ENCODE results near the gene FNIP2. TPM values are rescaled to one million over a fixed set of nuclear protein-coding genes. Genes with fewer than 3 reads are reported as not detected.
"Not testable (repeated sequence)": the region's sequence is repeated elsewhere in the genome, so short reads cannot be mapped to it uniquely, and the experiment has no call there.

Gene FNIP2
- total RNA-seq, 1 donor from 2014 or later: 21.4 TPM

- Histone ChIP-seq H3K36me3 (ENCODE audit: control insufficient read depth in 3 of 3, insufficient read depth in 3 of 3, low read length in 3 of 3) (no peaks in the 10 kb centered on the region), H3K9ac (ENCODE audit: low read depth in 1 of 3, low read length in 3 of 3) (no peak overlapping the region), H3K27me3 (ENCODE audit: control insufficient read depth in 3 of 3, insufficient read depth in 3 of 3, low read length in 3 of 3) (no peaks in the 10 kb centered on the region), H3K9me3 (ENCODE audit: control insufficient read depth in 3 of 3, low read length in 3 of 3) (no peaks in the 10 kb centered on the region), H3K4me1 (ENCODE audit: control insufficient read depth in 3 of 3, insufficient read depth in 3 of 3, low read length in 3 of 3) (peaks cover 19 to 32% (median 20%) of the 10 kb centered on the region in 3 donors), H3K27ac (ENCODE audit: low read depth, low read length) (peak overlapping the region; percentile 41), H3K4me3 (ENCODE audit: low read length in 3 of 3) (no peak overlapping the region)
These were observed 32.2 kb downstream of the FNIP2 start for GRCh38 chr4:158801066-158801465.

DNA sequence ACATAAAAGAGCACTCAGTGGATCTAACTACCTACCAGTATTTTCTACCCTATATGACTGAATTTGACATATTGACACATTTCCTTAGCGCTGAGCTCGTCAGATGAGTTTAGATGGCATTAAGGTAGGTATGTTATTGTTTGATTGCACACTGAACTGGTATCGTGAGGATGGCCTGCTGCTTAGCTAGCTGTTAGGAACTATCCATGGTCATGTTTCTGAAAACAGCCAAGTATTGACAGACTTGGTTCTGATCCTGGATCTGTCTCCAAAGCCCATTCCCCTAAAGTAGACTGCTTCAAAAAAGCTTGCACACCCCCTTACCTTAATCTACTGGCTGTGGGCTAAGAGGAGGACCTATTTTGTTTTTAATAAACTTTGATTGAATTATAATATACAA is 32.9 kb downstream of the FNIP2 start:
- Histone ChIP-seq H3K27me3 (ENCODE audit: control insufficient read depth in 3 of 3, insufficient read depth in 3 of 3, low read length in 3 of 3) (no peaks in the 10 kb centered on the region), H3K36me3 (ENCODE audit: control insufficient read depth in 3 of 3, insufficient read depth in 3 of 3, low read length in 3 of 3) (no peaks in the 10 kb centered on the region), H3K9me3 (ENCODE audit: control insufficient read depth in 3 of 3, low read length in 3 of 3) (no peaks in the 10 kb centered on the region), H3K4me1 (ENCODE audit: control insufficient read depth in 3 of 3, insufficient read depth in 3 of 3, low read length in 3 of 3) (peaks cover 21 to 34% (median 22%) of the 10 kb centered on the region in 3 donors), H3K9ac (ENCODE audit: low read depth in 1 of 3, low read length in 3 of 3) (no peak overlapping the region), H3K27ac (ENCODE audit: low read depth, low read length) (peak overlapping the region; percentile 41), H3K4me3 (ENCODE audit: low read length in 3 of 3) (no peak overlapping the region)

DNA sequence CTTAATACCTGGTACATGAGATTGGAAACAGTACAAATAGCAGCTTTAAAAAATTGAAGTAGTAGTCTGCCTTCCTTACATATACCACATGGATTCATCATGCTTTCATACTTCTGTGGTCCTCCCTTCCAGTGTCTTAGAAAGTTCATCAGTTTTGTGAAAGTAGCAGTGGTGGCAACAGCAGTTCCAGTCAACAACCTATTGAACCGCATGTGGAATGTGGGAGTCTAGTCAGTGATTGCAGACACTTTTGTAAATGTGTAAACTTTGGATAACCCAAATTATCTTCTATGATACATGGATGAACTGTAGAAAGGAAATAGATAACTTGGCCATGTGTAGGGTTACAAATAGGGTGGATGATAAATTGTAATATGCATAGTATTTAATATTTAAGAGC is 34.1 kb downstream of the FNIP2 start:
- H3K9ac ChIP-seq (ENCODE audit: low read depth in 1 of 3, low read length in 3 of 3): no peak overlapping the region
- H3K4me1 ChIP-seq (ENCODE audit: control insufficient read depth in 3 of 3, insufficient read depth in 3 of 3, low read length in 3 of 3): peaks cover 20 to 23% (median 23%) of the 10 kb centered on the region in 3 donors
- no peaks in the 10 kb centered on the region for H3K9me3 ChIP-seq (ENCODE audit: control insufficient read depth in 3 of 3, low read length in 3 of 3)
- H3K36me3 ChIP-seq (ENCODE audit: control insufficient read depth in 3 of 3, insufficient read depth in 3 of 3, low read length in 3 of 3): no peaks in the 10 kb centered on the region
- H3K27ac ChIP-seq (ENCODE audit: low read depth, low read length): no peak overlapping the region
- no peak overlapping the region for H3K4me3 ChIP-seq (ENCODE audit: low read length in 3 of 3)
- no peaks in the 10 kb centered on the region for H3K27me3 ChIP-seq (ENCODE audit: control insufficient read depth in 3 of 3, insufficient read depth in 3 of 3, low read length in 3 of 3)

DNA sequence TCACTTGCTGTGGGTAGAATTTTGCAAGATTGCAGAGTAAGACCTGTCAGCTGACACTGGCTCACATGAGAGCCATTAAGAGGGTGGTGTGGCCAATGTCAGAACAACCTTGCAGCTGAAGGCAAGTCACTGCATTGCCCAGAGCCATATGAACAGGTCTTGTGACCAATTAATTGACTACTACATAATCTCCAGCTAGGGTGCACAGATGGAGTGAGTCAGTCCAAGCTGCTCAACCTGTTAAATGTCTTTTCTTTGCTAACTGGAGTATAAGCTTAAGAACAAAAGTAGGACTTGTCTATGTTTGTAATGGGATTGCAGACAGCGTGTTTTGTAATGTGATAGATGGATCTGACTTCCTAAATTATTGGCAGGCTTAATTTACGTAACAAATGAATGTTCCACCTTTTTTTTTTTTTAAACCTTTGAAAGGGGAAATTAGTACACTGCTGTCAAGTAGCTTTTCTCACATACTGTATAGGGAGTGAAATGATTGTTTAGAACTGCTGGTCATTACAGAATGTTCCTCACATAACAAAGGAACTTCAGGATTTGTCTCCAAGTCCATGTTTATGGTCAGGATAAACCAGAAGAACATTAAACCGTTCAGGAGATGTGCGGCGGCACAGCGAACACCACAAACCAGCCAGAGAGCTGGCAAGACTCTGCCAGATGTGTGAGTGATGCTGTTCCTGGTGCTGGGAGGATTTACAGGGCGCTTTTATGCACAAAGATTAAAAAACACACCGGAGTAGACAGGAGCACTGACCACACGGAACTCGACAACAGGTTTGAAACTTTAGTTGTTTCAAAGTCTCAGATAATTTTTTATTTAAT is 37.0 kb downstream of the FNIP2 start:
- Histone ChIP-seq H3K9ac (ENCODE audit: low read depth in 1 of 3, low read length in 3 of 3) (no peak overlapping the region), H3K4me1 (ENCODE audit: control insufficient read depth in 3 of 3, insufficient read depth in 3 of 3, low read length in 3 of 3) (peaks cover 31 to 47% (median 40%) of the 10 kb centered on the region in 3 donors), H3K27me3 (ENCODE audit: control insufficient read depth in 3 of 3, insufficient read depth in 3 of 3, low read length in 3 of 3) (no peaks in the 10 kb centered on the region), H3K4me3 (ENCODE audit: low read length in 3 of 3) (peak overlapping the region in 1 of 3 donors; percentile 36), H3K9me3 (ENCODE audit: control insufficient read depth in 3 of 3, low read length in 3 of 3) (no peaks in the 10 kb centered on the region), H3K27ac (ENCODE audit: low read depth, low read length) (peak overlapping the region; percentile 67), H3K36me3 (ENCODE audit: control insufficient read depth in 3 of 3, insufficient read depth in 3 of 3, low read length in 3 of 3) (no peaks in the 10 kb centered on the region)

GRCh38 chr4:158807691-158808090 is 38.9 kb downstream of the FNIP2 start:
- H3K9ac ChIP-seq (ENCODE audit: low read depth in 1 of 3, low read length in 3 of 3): peak overlapping the region in 2 of 3 donors; percentile 25 to 51
- H3K36me3 ChIP-seq (ENCODE audit: control insufficient read depth in 3 of 3, insufficient read depth in 3 of 3, low read length in 3 of 3): no peaks in the 10 kb centered on the region
- peak overlapping the region; percentile 97 for H3K27ac ChIP-seq (ENCODE audit: low read depth, low read length)
- H3K27me3 ChIP-seq (ENCODE audit: control insufficient read depth in 3 of 3, insufficient read depth in 3 of 3, low read length in 3 of 3): no peaks in the 10 kb centered on the region
- peaks cover 39 to 52% (median 44%) of the 10 kb centered on the region in 3 donors for H3K4me1 ChIP-seq (ENCODE audit: control insufficient read depth in 3 of 3, insufficient read depth in 3 of 3, low read length in 3 of 3)
- no peaks in the 10 kb centered on the region for H3K9me3 ChIP-seq (ENCODE audit: control insufficient read depth in 3 of 3, low read length in 3 of 3)
- peak overlapping the region in 1 of 3 donors; percentile 10 for H3K4me3 ChIP-seq (ENCODE audit: low read length in 3 of 3)

DNA sequence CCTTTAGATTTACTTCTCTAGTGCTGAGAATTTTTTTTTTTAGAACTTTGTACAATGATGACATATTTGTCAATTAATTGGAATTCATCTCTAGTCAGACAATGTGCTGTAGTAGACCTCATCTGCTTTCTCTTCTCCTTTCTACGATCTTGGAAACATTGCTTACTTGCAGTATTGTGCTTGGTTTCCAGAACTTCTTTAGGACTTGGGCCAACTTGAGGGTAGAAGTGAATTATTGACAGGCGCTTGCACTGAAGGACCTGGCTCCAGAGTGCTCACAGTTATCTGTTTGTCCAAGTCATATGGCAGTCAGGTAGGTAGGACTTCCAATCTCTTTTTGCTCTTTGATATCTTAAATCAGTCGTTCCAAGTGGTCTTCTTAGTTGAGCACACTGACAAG is 39.6 kb downstream of the FNIP2 start:
- Histone ChIP-seq H3K4me3 (ENCODE audit: low read length in 3 of 3) (no peak overlapping the region), H3K9me3 (ENCODE audit: control insufficient read depth in 3 of 3, low read length in 3 of 3) (no peaks in the 10 kb centered on the region), H3K27ac (ENCODE audit: low read depth, low read length) (peak overlapping the region; percentile 97), H3K27me3 (ENCODE audit: control insufficient read depth in 3 of 3, insufficient read depth in 3 of 3, low read length in 3 of 3) (no peaks in the 10 kb centered on the region), H3K4me1 (ENCODE audit: control insufficient read depth in 3 of 3, insufficient read depth in 3 of 3, low read length in 3 of 3) (peaks cover 41 to 51% (median 50%) of the 10 kb centered on the region in 3 donors), H3K36me3 (ENCODE audit: control insufficient read depth in 3 of 3, insufficient read depth in 3 of 3, low read length in 3 of 3) (no peaks in the 10 kb centered on the region), H3K9ac (ENCODE audit: low read depth in 1 of 3, low read length in 3 of 3) (no peak overlapping the region)

- Histone ChIP-seq H3K9ac (ENCODE audit: low read depth in 1 of 3, low read length in 3 of 3) (peak overlapping the region; percentile 64 to 81 (median 72)), H3K27ac (ENCODE audit: low read depth, low read length) (peak overlapping the region; percentile 97), H3K4me1 (ENCODE audit: control insufficient read depth in 3 of 3, insufficient read depth in 3 of 3, low read length in 3 of 3) (peaks cover 44 to 55% (median 54%) of the 10 kb centered on the region in 3 donors), H3K4me3 (ENCODE audit: low read length in 3 of 3) (peak overlapping the region in 1 of 3 donors; percentile 40)
- H3K27me3 ChIP-seq (ENCODE audit: control insufficient read depth in 3 of 3, insufficient read depth in 3 of 3, low read length in 3 of 3); H3K9me3 ChIP-seq (ENCODE audit: control insufficient read depth in 3 of 3, low read length in 3 of 3); H3K36me3 ChIP-seq (ENCODE audit: control insufficient read depth in 3 of 3, insufficient read depth in 3 of 3, low read length in 3 of 3): not testable (repeated sequence)
These were observed 40.4 kb downstream of the FNIP2 start for GRCh38 chr4:158809208-158809607.

DNA sequence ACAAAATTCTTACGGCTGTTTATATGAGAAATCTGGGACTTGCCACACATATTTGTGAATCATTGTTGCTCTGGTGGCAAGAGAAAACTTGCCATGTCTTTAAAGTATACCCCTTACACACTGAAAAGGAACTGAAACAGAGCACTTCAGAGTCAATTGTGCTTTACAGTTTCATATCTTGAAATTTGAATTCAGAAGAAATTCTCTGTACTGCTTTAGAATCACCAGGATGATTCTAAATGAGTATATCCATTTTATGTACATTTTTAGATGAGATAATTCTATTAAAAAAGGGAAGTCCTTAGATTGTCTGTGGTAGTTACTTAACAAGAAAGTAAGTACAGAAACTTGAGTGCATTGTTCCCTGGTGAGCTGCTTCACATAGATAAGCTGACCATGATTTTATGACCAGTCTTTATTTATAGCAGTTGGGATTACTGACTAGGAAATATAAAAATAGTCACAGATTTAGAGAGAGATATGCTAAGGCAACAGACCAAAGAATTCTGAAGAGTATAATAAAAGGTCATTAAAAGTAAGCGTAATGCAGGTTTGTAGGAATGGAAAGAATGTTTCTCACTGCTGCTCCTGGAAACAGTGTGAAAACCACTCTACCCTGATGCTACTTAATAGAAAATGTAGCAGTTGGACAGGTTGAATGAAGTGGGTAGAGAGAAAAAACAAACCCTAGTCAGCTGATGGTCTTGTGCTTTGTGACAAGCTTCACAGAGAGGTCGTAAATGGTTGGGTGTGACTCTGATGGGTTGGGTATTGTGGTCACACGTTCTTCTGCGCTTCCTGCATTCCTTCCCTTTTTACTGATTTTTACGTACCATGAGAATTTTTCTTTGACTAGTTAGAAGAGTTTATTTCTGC is 41.0 kb downstream of the FNIP2 start:
- Histone ChIP-seq H3K4me1 (ENCODE audit: control insufficient read depth in 3 of 3, insufficient read depth in 3 of 3, low read length in 3 of 3) (peaks cover 51 to 61% (median 59%) of the 10 kb centered on the region in 3 donors), H3K27ac (ENCODE audit: low read depth, low read length) (peak overlapping the region; percentile 97), H3K36me3 (ENCODE audit: control insufficient read depth in 3 of 3, insufficient read depth in 3 of 3, low read length in 3 of 3) (no peaks in the 10 kb centered on the region), H3K9me3 (ENCODE audit: control insufficient read depth in 3 of 3, low read length in 3 of 3) (no peaks in the 10 kb centered on the region), H3K27me3 (ENCODE audit: control insufficient read depth in 3 of 3, insufficient read depth in 3 of 3, low read length in 3 of 3) (no peaks in the 10 kb centered on the region), H3K4me3 (ENCODE audit: low read length in 3 of 3) (peak overlapping the region; percentile 19 to 57 (median 40)), H3K9ac (ENCODE audit: low read depth in 1 of 3, low read length in 3 of 3) (peak overlapping the region; percentile 64 to 81 (median 72))

DNA sequence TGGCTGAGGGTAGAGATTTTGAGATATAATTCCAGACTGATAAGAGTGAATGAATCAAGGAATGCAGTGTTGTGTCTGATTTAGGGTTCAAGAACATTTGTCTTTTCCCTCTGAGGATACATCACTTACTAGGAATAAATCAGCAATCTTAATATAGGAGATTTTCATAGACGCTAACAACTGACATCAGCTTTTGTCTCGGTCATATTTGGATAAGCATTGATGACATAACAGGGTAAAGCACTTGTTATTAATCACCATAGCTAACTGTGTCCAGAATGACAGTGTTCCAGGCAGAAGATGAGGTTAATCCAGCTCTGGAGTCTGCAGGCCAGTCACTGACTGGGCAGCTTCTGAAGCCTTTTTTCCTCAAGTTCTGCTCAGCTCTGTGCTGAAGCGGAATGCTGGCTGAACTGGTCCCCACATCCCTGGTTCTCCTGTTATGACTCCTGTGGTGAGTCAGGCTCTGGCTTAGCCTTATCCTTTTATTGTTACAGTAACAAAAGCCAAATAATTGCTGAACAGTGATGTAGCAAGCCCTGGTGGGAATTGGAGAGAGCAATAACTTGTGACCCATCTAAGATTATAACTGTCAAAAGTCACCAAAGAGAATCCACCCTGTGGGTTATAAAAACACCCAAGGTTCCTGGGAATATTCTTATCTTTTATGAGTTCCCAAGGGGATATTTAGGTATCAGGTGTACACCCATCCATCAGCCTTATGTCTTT is 41.8 kb downstream of the FNIP2 start:
- Histone ChIP-seq H3K27me3 (ENCODE audit: control insufficient read depth in 3 of 3, insufficient read depth in 3 of 3, low read length in 3 of 3) (no peaks in the 10 kb centered on the region), H3K9ac (ENCODE audit: low read depth in 1 of 3, low read length in 3 of 3) (peak overlapping the region; percentile 64 to 81 (median 66)), H3K36me3 (ENCODE audit: control insufficient read depth in 3 of 3, insufficient read depth in 3 of 3, low read length in 3 of 3) (no peaks in the 10 kb centered on the region), H3K4me1 (ENCODE audit: control insufficient read depth in 3 of 3, insufficient read depth in 3 of 3, low read length in 3 of 3) (peaks cover 54 to 59% (median 58%) of the 10 kb centered on the region in 3 donors), H3K4me3 (ENCODE audit: low read length in 3 of 3) (peak overlapping the region; percentile 19 to 57 (median 25)), H3K27ac (ENCODE audit: low read depth, low read length) (peak overlapping the region; percentile 97), H3K9me3 (ENCODE audit: control insufficient read depth in 3 of 3, low read length in 3 of 3) (no peaks in the 10 kb centered on the region)
